PC-3 (cell line): ENCODE measurements around the gene CD4. TPM values are rescaled to one million over a fixed set of nuclear protein-coding genes. Genes with fewer than 3 reads are reported as not detected.

Source experiments
- ATAC-seq: fragments of 200-7000 bp; cut with Tn5 transposase; 2 replicates; pipeline ENCODE4 v1.9.1; 2020; ENCODE audit warnings: mild to moderate bottlenecking, moderate library complexity
- BruUV-seq: library from RNA; stranded (reverse); fragments of 400-500 nt; replicated peaks from 2 replicates; lab custom pipeline; 2021; lab: Mats Ljungman, UMichigan
- CTCF ChIA-PET: fragments of 300-600 bp; sonication (Branson Sonifier 250); formaldehyde crosslinking; loops from one replicate; lab custom pipeline; 2022; ENCODE audit warnings: antibody characterized with exemption; lab: Charles Lee
- POLR2A ChIA-PET: fragments of 300-600 bp; sonication (Branson Sonifier 250); formaldehyde crosslinking; loops from one replicate; lab custom pipeline; 2022; ENCODE audit warnings: antibody characterized with exemption; ENCODE audit not compliant: unreplicated experiment; lab: Charles Lee
- DNase-seq: peaks from one replicate; pipeline ENCODE4 v3.0.0-alpha.2; 2015
- H2AFZ ChIP-seq: fragments of 300-600 bp; sonication (generic); 2 replicates; pipeline ENCODE4 v1.6.0; 2016; ENCODE audit warnings: antibody characterized with exemption, low read length
- H3F3A ChIP-seq: fragments of 300-600 bp; sonication (generic); one replicate; pipeline ENCODE4 v1.6.0; 2017; ENCODE audit warnings: antibody characterized with exemption, low read length, control low read depth, mild to moderate bottlenecking; ENCODE audit not compliant: unreplicated experiment
- H3K27ac ChIP-seq: fragments of 300-600 bp; sonication (generic); 2 replicates; pipeline ENCODE4 v1.5.1; 2016; ENCODE audit warnings: mild to moderate bottlenecking, low read length
- H3K27me3 ChIP-seq: fragments of 300-600 bp; sonication (generic); 2 replicates; pipeline ENCODE4 v1.6.1; 2016; ENCODE audit warnings: low read length, mixed read lengths
- H3K36me3 ChIP-seq: fragments of 300-600 bp; sonication (generic); 2 replicates; pipeline ENCODE4 v1.6.1; 2016; ENCODE audit warnings: low read depth, mixed run types, low read length, mixed read lengths
- H3K4me1 ChIP-seq: fragments of 300-600 bp; sonication (generic); 2 replicates; pipeline ENCODE4 v1.5.1; 2016; ENCODE audit warnings: low read length; ENCODE audit not compliant: insufficient read depth
- H3K4me2 ChIP-seq: fragments of 300-600 bp; sonication (generic); 2 replicates; pipeline ENCODE4 v1.6.0; 2016; ENCODE audit warnings: low read length
- H3K4me3 ChIP-seq: fragments of 300-600 bp; sonication (generic); 2 replicates; pipeline ENCODE4 v1.5.1; 2016; ENCODE audit warnings: mild to moderate bottlenecking, low read length, mixed read lengths
- H3K79me2 ChIP-seq: fragments of 300-600 bp; sonication (generic); 2 replicates; pipeline ENCODE4 v1.6.1; 2017; ENCODE audit warnings: low read length, mixed read lengths
- H3K9ac ChIP-seq: fragments of 300-600 bp; sonication (generic); 2 replicates; pipeline ENCODE4 v1.6.0; 2016; ENCODE audit warnings: mild to moderate bottlenecking, low read length
- H3K9me2 ChIP-seq: fragments of 300-600 bp; sonication (generic); replicated peaks from 2 replicates; pipeline ENCODE4 v1.6.1; 2016; ENCODE audit warnings: mixed run types, low read length, mixed read lengths
- H3K9me3 ChIP-seq: fragments of 300-600 bp; sonication (generic); 2 replicates; pipeline ENCODE4 v1.6.1; 2016; ENCODE audit warnings: low read length, mixed read lengths
- H4K20me1 ChIP-seq: fragments of 300-600 bp; sonication (generic); 2 replicates; pipeline ENCODE4 v1.6.1; 2016; ENCODE audit warnings: low read length, mixed read lengths
- EZH2 ChIP-seq: fragments of 300-600 bp; sonication (generic); IDR thresholded peaks from one replicate; pipeline ENCODE4 v1.6.1; 2017; ENCODE audit warnings: antibody characterized with exemption, mild to moderate bottlenecking, low read length; ENCODE audit not compliant: unreplicated experiment
- EZH2phosphoT487 ChIP-seq: fragments of 300-600 bp; sonication (generic); IDR thresholded peaks from 2 replicates; pipeline ENCODE4 v1.6.1; 2018; ENCODE audit warnings: mild to moderate bottlenecking, antibody characterized with exemption, low read length, borderline replicate concordance
- intact Hi-C: fragments of 100-400 bp; cut with micrococcal nuclease; formaldehyde crosslinking; loops from 2 replicates; pipeline ENCODE4 v1.9.0; 2023
- total RNA-seq: library from RNA; depleted of rRNA; stranded (reverse); fragments of >200 nt; gene quantifications from 2 replicates; pipeline ENCODE4 v1.2.3, GENCODE V29; 2014
- TF ChIP-seq, protein P1 (sequence below): fragments of 300-600 bp; sonication (generic); conservative IDR thresholded peaks from 2 replicates; pipeline ENCODE4 v1.5.1; 2017; ENCODE audit warnings: antibody characterized with exemption, low read depth, mild to moderate bottlenecking, low read length

Gene CD4
- total RNA-seq, 1 experiment from 2014 or later, result not detected

GRCh38 chr12:6821591-6822425 lies 32.5 kb downstream of the CD4 start, which contains the start of gene GPR162:
Gene GPR162, plus strand, starts transcription at chr12:6821821. Its CDS starts 2,078 bp downstream, at chr12:6823899.
- no peak for ATAC-seq
- no peaks in the 10 kb centered on the region for H3F3A ChIP-seq
- H3K9ac ChIP-seq, result no peak within 1 kb of the TSS
- no peak for DNase-seq
- H3K9me2 ChIP-seq, result no peaks in the 10 kb centered on the region
- H3K4me1 ChIP-seq, result no peaks in the 10 kb centered on the region
- no peaks in the 10 kb centered on the region for H3K36me3 ChIP-seq
- H3K4me3 ChIP-seq, result no peak within 1 kb of the TSS
- H4K20me1 ChIP-seq, result no peaks in the 10 kb centered on the region
- H3K4me2 ChIP-seq, result no peak within 1 kb of the TSS
- BruUV-seq, result no TSS peak
- ChIA-PET POLR2A (no interaction called here), CTCF (no interaction called here)
- intact Hi-C loops, result no loop called here
- no peaks in the 10 kb centered on the region for H3K9me3 ChIP-seq
- no peaks in the 10 kb centered on the region for H3K27me3 ChIP-seq
- no peaks in the 10 kb centered on the region for H3K79me2 ChIP-seq
- TF ChIP-seq EZH2 (no peak), EZH2phosphoT487 (no peak)
- TF ChIP-seq, protein P1, sequence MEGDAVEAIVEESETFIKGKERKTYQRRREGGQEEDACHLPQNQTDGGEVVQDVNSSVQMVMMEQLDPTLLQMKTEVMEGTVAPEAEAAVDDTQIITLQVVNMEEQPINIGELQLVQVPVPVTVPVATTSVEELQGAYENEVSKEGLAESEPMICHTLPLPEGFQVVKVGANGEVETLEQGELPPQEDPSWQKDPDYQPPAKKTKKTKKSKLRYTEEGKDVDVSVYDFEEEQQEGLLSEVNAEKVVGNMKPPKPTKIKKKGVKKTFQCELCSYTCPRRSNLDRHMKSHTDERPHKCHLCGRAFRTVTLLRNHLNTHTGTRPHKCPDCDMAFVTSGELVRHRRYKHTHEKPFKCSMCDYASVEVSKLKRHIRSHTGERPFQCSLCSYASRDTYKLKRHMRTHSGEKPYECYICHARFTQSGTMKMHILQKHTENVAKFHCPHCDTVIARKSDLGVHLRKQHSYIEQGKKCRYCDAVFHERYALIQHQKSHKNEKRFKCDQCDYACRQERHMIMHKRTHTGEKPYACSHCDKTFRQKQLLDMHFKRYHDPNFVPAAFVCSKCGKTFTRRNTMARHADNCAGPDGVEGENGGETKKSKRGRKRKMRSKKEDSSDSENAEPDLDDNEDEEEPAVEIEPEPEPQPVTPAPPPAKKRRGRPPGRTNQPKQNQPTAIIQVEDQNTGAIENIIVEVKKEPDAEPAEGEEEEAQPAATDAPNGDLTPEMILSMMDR, result no peak
- H3K27ac ChIP-seq, result no peak within 1 kb of the TSS
- no peak within 1 kb of the TSS for H2AFZ ChIP-seq

DNA sequence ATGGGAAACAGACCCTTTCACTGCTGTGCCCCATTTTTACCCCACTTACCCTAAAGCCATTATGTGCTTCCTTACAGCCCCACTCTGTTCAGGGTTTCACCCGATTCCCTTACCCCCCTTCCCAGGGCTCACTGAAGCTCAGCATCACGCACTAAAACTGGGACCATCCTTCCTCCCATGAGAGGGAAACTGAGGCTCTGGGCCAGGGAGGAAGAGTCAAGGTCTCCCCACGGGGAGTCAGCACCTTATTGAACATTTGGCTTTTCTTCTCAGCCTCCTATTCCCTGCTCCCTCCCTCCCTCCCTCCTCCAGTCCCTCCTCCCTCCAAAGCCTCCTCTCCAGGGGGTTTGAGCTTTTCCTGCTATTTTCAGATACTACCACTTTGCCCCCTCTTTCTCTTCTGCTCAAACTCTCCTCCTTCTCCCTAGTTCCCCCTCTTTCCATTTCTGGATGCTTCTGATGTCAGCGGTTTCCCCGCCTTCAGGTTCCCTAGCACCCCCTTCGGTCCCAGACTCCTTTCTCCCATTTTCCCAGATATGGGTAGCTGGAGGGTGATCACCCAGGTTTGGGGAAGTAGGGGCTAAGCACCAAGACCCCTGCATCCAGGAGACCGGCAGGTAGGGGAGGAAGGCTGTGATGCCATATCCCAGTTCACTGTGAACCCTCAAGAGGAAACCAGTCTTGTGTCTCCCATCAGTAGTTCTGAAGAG lies 33.3 kb downstream of the CD4 start:
- intact Hi-C loops, result no loop called here
- no TSS peak for BruUV-seq

More for the DNA sequence above, 33.3 kb downstream of the CD4 start:
- H3F3A ChIP-seq, result no peaks in the 10 kb centered on the region
- POLR2A ChIA-PET, result no interaction called here
- no peaks in the 10 kb centered on the region for H3K36me3 ChIP-seq
- DNase-seq (no peak), ATAC-seq (no peak)
- H3K9me2 ChIP-seq, result no peaks in the 10 kb centered on the region
- H3K9me3 ChIP-seq, result no peaks in the 10 kb centered on the region
- H2AFZ ChIP-seq, result no peak overlapping the region
- H3K27ac ChIP-seq, result no peak overlapping the region
- peaks cover 5% of the 10 kb centered on the region; the same call in 1 of the 2 replicates for H3K4me1 ChIP-seq
- H3K79me2 ChIP-seq, result no peaks in the 10 kb centered on the region
- no peaks in the 10 kb centered on the region for H3K27me3 ChIP-seq
- H3K9ac ChIP-seq, result no peak overlapping the region
- H4K20me1 ChIP-seq, result no peaks in the 10 kb centered on the region
- TF ChIP-seq EZH2phosphoT487, result no peak
- no peak for TF ChIP-seq EZH2
- TF ChIP-seq, protein P1, result no peak
- no peak overlapping the region for H3K4me2 ChIP-seq
- no peak overlapping the region for H3K4me3 ChIP-seq
- CTCF ChIA-PET, result no interaction called here
